PC-3 (cell line): ENCODE measurements around the gene LGI2. TPM values are rescaled to one million over a fixed set of nuclear protein-coding genes. Genes with fewer than 3 reads are reported as not detected.

ENCODE experiments used
- ATAC-seq: fragments of 200-7000 bp; cut with Tn5 transposase; 2 replicates; pipeline ENCODE4 v1.9.1; 2020; ENCODE audit warnings: mild to moderate bottlenecking, moderate library complexity
- BruUV-seq: library from RNA; stranded (reverse); fragments of 400-500 nt; replicated peaks from 2 replicates; lab custom pipeline; 2021; lab: Mats Ljungman, UMichigan
- CTCF ChIA-PET: fragments of 300-600 bp; sonication (Branson Sonifier 250); formaldehyde crosslinking; loops from one replicate; lab custom pipeline; 2022; ENCODE audit warnings: antibody characterized with exemption; lab: Charles Lee
- POLR2A ChIA-PET: fragments of 300-600 bp; sonication (Branson Sonifier 250); formaldehyde crosslinking; loops from one replicate; lab custom pipeline; 2022; ENCODE audit warnings: antibody characterized with exemption; ENCODE audit not compliant: unreplicated experiment; lab: Charles Lee
- DNase-seq: peaks from one replicate; pipeline ENCODE4 v3.0.0-alpha.2; 2015
- H2AFZ ChIP-seq: fragments of 300-600 bp; sonication (generic); 2 replicates; pipeline ENCODE4 v1.6.0; 2016; ENCODE audit warnings: antibody characterized with exemption, low read length
- H3F3A ChIP-seq: fragments of 300-600 bp; sonication (generic); one replicate; pipeline ENCODE4 v1.6.0; 2017; ENCODE audit warnings: antibody characterized with exemption, low read length, control low read depth, mild to moderate bottlenecking; ENCODE audit not compliant: unreplicated experiment
- H3K27ac ChIP-seq: fragments of 300-600 bp; sonication (generic); 2 replicates; pipeline ENCODE4 v1.5.1; 2016; ENCODE audit warnings: mild to moderate bottlenecking, low read length
- H3K27me3 ChIP-seq: fragments of 300-600 bp; sonication (generic); 2 replicates; pipeline ENCODE4 v1.6.1; 2016; ENCODE audit warnings: low read length, mixed read lengths
- H3K36me3 ChIP-seq: fragments of 300-600 bp; sonication (generic); 2 replicates; pipeline ENCODE4 v1.6.1; 2016; ENCODE audit warnings: low read depth, mixed run types, low read length, mixed read lengths
- H3K4me1 ChIP-seq: fragments of 300-600 bp; sonication (generic); 2 replicates; pipeline ENCODE4 v1.5.1; 2016; ENCODE audit warnings: low read length; ENCODE audit not compliant: insufficient read depth
- H3K4me2 ChIP-seq: fragments of 300-600 bp; sonication (generic); 2 replicates; pipeline ENCODE4 v1.6.0; 2016; ENCODE audit warnings: low read length
- H3K4me3 ChIP-seq: fragments of 300-600 bp; sonication (generic); 2 replicates; pipeline ENCODE4 v1.5.1; 2016; ENCODE audit warnings: mild to moderate bottlenecking, low read length, mixed read lengths
- H3K79me2 ChIP-seq: fragments of 300-600 bp; sonication (generic); 2 replicates; pipeline ENCODE4 v1.6.1; 2017; ENCODE audit warnings: low read length, mixed read lengths
- H3K9ac ChIP-seq: fragments of 300-600 bp; sonication (generic); 2 replicates; pipeline ENCODE4 v1.6.0; 2016; ENCODE audit warnings: mild to moderate bottlenecking, low read length
- H3K9me2 ChIP-seq: fragments of 300-600 bp; sonication (generic); replicated peaks from 2 replicates; pipeline ENCODE4 v1.6.1; 2016; ENCODE audit warnings: mixed run types, low read length, mixed read lengths
- H3K9me3 ChIP-seq: fragments of 300-600 bp; sonication (generic); 2 replicates; pipeline ENCODE4 v1.6.1; 2016; ENCODE audit warnings: low read length, mixed read lengths
- H4K20me1 ChIP-seq: fragments of 300-600 bp; sonication (generic); 2 replicates; pipeline ENCODE4 v1.6.1; 2016; ENCODE audit warnings: low read length, mixed read lengths
- EZH2 ChIP-seq: fragments of 300-600 bp; sonication (generic); IDR thresholded peaks from one replicate; pipeline ENCODE4 v1.6.1; 2017; ENCODE audit warnings: antibody characterized with exemption, mild to moderate bottlenecking, low read length; ENCODE audit not compliant: unreplicated experiment
- EZH2phosphoT487 ChIP-seq: fragments of 300-600 bp; sonication (generic); IDR thresholded peaks from 2 replicates; pipeline ENCODE4 v1.6.1; 2018; ENCODE audit warnings: mild to moderate bottlenecking, antibody characterized with exemption, low read length, borderline replicate concordance
- intact Hi-C: fragments of 100-400 bp; cut with micrococcal nuclease; formaldehyde crosslinking; loops from 2 replicates; pipeline ENCODE4 v1.9.0; 2023
- total RNA-seq: library from RNA; depleted of rRNA; stranded (reverse); fragments of >200 nt; gene quantifications from 2 replicates; pipeline ENCODE4 v1.2.3, GENCODE V29; 2014
- TF ChIP-seq, protein P1 (sequence below): fragments of 300-600 bp; sonication (generic); conservative IDR thresholded peaks from 2 replicates; pipeline ENCODE4 v1.5.1; 2017; ENCODE audit warnings: antibody characterized with exemption, low read depth, mild to moderate bottlenecking, low read length

LGI2 gene
- total RNA-seq, 1 experiment from 2014 or later, result 0.18 TPM

DNA sequence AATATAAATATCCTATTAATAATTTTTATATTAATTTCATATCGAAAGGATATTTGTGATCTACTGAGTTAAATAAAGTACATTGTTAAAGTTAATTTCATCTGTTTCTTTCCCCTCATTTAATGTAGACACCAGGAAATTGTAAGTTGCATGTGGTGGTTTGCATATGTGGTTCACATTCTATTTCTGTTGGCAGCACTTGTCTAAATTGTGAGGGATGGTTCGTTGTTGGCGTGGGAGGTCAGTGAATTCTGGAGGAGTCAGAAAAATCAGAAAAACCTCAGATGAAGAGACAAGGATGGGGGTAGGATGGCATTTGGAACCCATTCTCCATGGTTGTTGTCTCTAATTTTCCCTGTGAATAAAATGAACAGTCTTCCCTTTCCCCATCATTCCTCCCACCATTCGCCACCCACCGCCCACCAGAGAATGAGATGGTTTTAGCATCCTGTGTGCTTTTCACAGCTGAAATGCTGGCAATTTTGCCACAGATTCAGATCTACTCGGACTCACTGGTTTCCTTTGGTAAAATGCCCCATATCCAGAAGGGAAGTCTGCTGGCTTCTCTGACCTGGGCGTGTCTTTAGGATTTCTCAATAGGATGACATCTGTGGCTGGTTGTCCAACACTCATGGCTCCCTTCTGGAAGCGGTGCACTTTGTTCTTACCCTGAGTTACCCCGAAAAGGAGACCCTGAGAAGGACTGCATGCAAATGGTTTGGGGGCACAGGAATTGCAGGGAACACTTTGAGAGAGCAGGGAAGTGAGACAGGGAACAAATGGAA, 52.3 kb downstream of the LGI2 start:
- Histone ChIP-seq H3K9ac (no peak overlapping the region), H3K4me1 (peaks cover 11% of the 10 kb centered on the region), H3K9me2 (no peaks in the 10 kb centered on the region), H2AFZ (no peak overlapping the region), H3K4me2 (no peak overlapping the region), H3K9me3 (no peaks in the 10 kb centered on the region), H4K20me1 (no peaks in the 10 kb centered on the region), H3K27ac (no peak overlapping the region), H3K27me3 (no peaks in the 10 kb centered on the region), H3K36me3 (no peaks in the 10 kb centered on the region), H3F3A (no peaks in the 10 kb centered on the region), H3K4me3 (no peak overlapping the region), H3K79me2 (no peaks in the 10 kb centered on the region)
- DNase-seq (no peak), ATAC-seq (no peak)
- intact Hi-C loops, result loop anchor here (10.0 kb wide), 1 partner anchor 394 kb away; the partner anchor contains the start of gene DHX15
- BruUV-seq, result no TSS peak
- ChIA-PET POLR2A (no interaction called here), CTCF (no interaction called here)
- TF ChIP-seq EZH2 (no peak), EZH2phosphoT487 (no peak)
- TF ChIP-seq, protein P1, sequence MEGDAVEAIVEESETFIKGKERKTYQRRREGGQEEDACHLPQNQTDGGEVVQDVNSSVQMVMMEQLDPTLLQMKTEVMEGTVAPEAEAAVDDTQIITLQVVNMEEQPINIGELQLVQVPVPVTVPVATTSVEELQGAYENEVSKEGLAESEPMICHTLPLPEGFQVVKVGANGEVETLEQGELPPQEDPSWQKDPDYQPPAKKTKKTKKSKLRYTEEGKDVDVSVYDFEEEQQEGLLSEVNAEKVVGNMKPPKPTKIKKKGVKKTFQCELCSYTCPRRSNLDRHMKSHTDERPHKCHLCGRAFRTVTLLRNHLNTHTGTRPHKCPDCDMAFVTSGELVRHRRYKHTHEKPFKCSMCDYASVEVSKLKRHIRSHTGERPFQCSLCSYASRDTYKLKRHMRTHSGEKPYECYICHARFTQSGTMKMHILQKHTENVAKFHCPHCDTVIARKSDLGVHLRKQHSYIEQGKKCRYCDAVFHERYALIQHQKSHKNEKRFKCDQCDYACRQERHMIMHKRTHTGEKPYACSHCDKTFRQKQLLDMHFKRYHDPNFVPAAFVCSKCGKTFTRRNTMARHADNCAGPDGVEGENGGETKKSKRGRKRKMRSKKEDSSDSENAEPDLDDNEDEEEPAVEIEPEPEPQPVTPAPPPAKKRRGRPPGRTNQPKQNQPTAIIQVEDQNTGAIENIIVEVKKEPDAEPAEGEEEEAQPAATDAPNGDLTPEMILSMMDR, result no peak

DNA sequence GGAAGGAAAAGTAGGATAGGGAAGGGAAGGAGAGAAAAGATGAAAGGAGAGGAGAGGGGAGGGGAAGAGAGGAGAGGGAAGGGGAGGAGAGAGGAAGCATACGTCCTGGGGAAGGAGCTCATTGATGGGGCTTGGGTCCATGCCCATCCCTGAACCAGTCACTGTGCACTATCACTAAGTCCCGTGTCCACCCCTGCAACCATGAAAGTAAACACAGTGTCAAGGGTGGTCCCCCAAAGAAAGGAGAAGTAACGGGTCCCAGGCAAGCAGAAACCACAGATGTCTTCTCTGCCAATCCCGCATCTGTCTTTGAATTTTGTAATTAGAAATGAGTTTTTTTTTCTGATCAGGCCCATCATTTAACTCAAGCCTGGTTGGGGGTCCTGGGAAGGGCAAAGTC, 55.2 kb downstream of the LGI2 start:
- DNase-seq (no peak), ATAC-seq (no peak)
- Histone ChIP-seq H3F3A (no peaks in the 10 kb centered on the region), H3K79me2 (no peaks in the 10 kb centered on the region), H2AFZ (no peak overlapping the region), H3K9me2 (no peaks in the 10 kb centered on the region), H3K27ac (no peak overlapping the region), H3K4me1 (peaks cover 28% of the 10 kb centered on the region), H4K20me1 (no peaks in the 10 kb centered on the region), H3K27me3 (no peaks in the 10 kb centered on the region), H3K4me2 (no peak overlapping the region), H3K4me3 (no peak overlapping the region), H3K36me3 (no peaks in the 10 kb centered on the region), H3K9ac (no peak overlapping the region), H3K9me3 (no peaks in the 10 kb centered on the region)
- TF ChIP-seq EZH2phosphoT487 (no peak), EZH2 (no peak)
- TF ChIP-seq, protein P1, result no peak
- POLR2A ChIA-PET, result no interaction called here
- no TSS peak for BruUV-seq
- intact Hi-C loops, result loop anchor here (10.0 kb wide), 1 partner anchor 391 kb away; the partner anchor contains the start of gene DHX15
- CTCF ChIA-PET, result no interaction called here
